Urothelium cell line (cell line): ENCODE data around the gene SEC14L1.
"Not testable (repeated sequence)": the region's sequence is repeated elsewhere in the genome, so short reads cannot be mapped to it uniquely, and the experiment has no call there.

Source experiments
- DNase-seq: peaks from one replicate; pipeline ENCODE4 v3.0.0; 2011; ENCODE audit warnings: low spot score, mixed read lengths
- FAIRE-seq: peaks from 2 replicates; lab custom pipeline; 2011; peaks lifted over from hg19 to GRCh38; lab: Jason Lieb, UNC

Gene SEC14L1

DNA sequence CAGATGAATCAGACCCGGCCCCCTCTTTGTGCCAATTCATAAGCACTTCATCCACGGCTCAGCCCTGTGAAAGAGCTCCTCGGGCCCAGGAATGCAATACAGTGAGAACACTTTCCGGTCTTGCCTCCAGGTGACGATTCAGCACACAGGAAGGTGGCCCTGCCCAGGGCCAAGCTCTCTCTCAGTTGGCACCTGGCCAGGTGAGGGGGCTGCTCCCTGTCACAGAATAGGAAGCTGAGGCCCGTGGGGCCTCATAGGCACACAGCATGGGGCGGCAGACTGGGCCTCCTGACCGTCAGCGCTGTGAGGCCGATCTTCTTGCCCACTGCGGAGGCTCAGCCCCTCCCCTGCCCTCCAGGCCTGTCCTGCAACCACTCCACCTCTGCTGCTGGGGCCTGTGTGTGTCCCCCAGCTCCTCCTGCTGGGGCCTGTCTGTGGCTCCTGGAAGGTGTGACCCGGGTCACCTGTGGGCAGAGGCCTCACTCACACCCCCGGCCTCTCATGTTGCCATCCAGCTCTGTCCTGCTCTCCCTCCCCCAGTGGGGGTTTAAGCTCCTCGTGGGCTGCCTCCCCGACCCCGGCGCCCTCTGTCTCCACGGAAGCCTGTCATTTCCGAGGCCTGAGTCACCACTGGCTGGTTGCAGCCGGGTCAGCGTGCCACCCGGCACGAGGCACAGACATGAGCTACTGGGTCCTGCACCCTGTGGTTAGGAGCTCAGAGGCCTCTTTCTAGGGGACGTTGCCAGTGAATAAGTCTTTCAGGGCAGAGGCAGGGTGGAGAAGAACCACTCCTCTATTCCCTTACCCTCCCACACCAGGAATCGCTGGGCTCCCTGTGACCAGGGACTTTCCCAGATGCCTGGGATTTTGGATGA lies 114.4 kb downstream of the SEC14L1 start:
- FAIRE-seq, result no peak
- DNase-seq, result peak; percentile 96

DNA sequence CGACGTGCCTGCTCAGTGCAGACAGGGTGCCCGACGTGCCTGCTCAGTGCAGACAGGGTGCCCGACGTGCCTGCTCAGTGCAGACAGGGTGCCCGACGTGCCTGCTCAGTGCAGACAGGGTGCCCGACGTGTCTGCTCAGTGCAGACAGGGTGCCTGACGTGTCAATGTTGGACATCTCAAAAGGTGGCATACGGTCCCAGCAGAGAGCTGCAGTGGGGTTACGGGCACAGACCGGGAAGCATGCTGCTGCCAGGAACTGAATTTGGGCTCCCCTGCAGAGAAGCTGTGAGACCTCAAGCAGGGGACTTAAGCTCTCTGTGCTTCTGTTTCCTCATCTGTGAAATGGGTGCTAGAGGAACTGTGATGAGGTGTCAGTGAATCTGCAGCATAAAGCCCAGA lies 115.2 kb downstream of the SEC14L1 start:
- not testable (repeated sequence) for FAIRE-seq, DNase-seq

DNA sequence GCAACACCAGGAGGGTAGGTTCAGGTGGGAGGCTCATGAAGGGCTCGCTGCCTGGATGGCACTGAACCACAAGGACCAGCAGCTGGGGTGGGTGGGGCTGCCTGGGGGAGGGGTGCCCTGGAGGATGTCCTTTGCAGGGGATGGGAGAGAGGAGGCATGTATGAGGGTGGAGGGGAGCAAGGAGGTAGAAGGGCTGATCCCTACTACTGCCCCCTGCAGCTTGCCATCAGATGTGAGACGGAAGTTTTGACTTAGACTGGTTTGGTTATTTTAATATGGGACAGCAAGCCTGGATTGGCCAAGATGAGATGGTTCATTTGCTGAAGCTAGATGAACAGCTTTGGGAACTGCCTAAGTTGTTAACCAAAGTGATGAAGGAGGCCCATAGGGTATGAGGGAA lies 115.9 kb downstream of the SEC14L1 start:
- DNase-seq, result peak; percentile 43
- FAIRE-seq, result peak; percentile 66

DNA sequence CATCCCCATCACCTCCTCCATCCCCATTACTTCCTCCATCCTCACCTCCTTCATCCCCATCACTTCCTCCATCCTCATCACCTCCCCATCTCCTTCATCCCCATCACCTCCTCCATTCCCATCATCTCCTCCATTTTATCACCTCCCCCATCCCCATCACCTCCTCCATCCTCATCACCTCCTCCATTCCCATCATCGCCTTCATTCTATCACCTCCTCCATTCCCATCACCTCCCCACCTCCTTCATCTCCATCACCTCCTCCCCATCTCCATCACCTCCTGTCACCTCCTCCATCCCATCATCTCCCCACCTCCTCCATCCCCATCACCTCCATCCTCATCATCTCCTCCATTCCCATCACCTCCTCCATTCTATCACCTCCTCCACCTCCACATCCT lies 116.4 kb downstream of the SEC14L1 start:
- FAIRE-seq (peak; percentile 96), DNase-seq (no peak)

DNA sequence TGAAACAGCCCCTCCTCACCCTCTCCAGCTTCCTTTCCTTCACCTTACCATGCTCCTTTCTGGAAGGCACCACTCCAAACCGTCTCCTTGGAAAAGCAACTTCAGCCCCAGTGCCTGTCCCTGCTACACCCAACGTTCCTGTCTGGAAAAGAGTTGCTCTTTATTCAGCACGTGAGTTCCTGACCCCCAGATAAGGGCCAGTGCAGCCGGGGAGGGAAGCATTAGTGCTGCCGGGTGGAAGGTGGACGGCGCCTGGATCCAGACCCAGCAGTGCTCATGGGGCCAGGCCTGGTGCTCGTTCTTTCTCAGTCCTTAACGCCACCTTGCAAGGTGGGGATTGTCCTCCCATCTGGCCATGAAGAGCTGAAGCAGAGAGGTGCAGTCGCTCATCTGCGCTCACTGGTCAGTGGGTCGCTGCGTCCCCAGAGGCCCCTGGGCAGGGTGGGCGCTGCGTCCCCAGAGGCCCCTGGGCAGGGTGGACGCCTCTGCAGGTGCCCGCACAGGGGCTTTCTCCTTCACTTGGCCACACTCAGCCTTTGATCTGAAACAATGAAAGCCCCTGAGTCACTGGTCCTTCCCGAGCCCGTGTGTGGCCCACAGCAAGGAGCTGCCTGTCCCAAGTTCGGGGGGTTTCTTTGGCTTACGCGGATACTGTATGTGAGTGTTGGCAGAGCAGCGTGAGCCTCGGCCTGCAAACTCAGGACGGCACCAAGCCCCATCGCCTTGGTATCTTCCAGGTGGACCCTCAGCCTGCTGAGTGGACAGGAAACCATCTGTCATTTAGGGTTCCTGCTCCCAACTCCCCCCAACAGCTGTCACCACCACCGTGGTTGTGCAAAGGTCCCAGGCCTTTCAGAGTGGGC lies 117.1 kb downstream of the SEC14L1 start:
- DNase-seq (no peak), FAIRE-seq (peak; percentile 5)

DNA sequence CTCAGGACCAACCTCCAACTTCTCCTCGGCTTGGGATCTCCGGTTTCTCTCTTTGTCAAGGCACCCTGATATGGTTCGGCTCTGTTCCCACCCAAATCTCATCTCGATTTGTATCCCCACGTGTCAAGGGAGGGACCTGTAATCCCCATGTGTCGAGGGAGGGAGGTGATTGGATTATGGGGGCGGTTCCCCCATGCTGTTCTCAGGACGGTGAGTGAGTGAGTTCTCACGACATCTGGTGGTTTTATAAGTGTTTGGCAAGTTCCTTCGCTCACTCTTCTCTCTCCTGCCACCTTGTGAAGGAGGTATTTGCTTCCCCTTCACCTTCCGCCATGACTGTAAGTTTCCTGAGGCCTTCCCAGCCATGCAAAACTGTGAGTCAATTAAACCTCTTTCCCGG lies 117.9 kb downstream of the SEC14L1 start:
- peak; percentile 59 for FAIRE-seq

DNA sequence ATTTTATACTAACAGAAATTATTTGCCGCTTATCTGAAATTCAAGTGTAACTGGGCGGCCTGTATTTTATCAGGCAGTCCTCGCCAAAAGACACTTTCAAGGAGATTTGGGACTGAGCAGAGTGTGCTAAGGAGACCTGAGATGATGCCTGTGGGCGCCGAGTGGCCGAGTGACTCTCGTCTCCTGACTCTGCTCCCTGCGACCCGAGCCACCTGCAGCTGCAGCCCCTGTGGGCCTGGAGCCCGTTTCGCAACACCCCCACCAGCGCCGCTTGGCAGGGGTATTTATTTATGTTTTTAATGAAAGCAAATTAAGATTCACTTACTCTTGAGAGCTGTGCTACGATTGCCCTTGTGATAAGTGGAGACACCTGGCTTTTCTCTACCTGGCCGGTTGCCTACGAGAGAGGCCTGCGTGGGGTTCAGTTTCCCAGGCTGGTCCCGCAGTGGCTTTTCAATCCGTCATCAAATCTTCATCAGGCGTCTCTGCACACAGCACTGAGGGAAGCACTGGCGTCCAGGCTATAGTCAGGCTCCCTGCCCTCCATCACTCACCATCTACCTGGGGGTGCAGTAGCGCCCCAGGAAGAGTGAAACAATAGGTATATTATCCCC lies 124.0 kb downstream of the SEC14L1 start:
- DNase-seq, result no peak

More for the DNA sequence above, 117.9 kb downstream of the SEC14L1 start:
- no peak for DNase-seq

DNA sequence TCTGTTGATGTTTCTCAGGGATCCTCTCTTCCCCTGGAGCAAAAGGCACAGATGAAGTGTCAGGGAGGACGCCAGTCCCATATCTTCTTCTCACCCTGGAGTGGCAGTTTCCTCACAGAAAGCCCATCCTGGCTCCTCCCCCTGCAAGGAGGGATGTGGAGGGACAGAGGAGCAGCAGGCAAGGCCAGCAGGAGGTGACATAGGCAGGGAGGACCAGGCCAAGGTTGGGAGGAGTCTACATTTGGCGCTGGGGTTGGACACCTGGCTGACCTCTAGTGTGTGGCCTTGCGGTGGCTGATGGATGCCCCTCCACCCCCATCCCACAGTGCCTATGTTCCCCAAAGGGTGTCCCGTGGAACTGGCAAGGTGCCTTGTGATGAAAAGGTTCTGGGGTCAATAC lies 125.4 kb downstream of the SEC14L1 start:
- FAIRE-seq, result peak; percentile 35

More for the DNA sequence above, 124.0 kb downstream of the SEC14L1 start:
- FAIRE-seq, result no peak

More for the DNA sequence above, 125.4 kb downstream of the SEC14L1 start:
- no peak for DNase-seq
